GM11168 (cell line): ENCODE measurements around the gene MAEA.

ENCODE experiments used
- in situ Hi-C: fragments of 300-500 bp; cut with MboI; formaldehyde crosslinking; loops from one replicate; pipeline ENCODE4 v1.12.0; 2022; ENCODE audit warnings: low sequenced_read_pairs; ENCODE audit not compliant: unreplicated experiment

The MAEA gene

GRCh38 chr4:1297456-1298325 lies 8.0 kb downstream of the MAEA start:
- in situ Hi-C loops, result no loop called here

DNA sequence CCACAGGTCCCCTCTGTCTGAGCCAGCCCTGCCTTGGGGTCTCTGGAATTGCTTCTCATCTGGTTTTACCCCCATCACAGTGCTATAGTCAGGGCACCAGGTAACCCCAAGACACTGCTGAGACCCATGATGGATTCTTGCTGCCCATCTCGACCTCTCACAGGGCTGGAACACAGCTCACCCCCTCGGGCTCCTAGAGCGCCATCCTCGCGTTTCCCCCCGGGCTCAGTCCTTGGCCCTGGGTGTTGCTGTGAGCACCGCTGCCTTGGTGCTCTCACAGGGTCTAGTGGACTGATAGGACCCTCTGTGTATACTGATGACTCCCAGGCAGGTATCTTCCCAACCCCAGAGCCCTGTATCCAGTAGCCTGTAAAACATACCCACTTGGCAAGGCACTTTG lies 8.8 kb downstream of the MAEA start:
- in situ Hi-C loops, result no loop called here

DNA sequence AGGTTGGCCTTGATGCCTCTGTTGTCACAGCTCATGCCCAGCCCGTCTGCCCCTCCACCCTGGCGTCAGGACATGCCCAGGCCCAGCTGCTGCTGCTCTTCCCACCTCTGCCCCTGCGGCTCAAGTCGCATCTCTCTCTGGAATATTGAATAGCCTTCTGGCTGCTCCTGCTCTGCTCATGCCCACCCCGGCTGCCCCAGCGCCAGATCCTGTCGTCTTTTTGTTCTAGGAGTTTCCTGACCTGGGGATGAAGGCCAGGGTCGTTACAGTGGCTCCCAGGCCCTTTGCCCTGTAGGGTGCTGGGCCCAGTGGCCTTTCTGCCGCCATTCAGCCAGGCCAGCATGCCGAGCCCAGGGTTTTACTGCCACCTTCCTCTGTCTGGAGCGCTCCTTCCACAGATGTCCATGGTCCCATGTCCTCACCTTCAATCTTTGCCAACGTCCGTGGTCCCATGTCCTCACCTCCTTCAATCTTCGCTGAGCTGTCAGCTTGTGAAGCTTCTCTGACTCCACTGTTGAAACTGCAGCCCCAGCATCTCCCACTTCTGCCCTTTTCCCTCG lies 9.7 kb downstream of the MAEA start:
- in situ Hi-C loops, result no loop called here

DNA sequence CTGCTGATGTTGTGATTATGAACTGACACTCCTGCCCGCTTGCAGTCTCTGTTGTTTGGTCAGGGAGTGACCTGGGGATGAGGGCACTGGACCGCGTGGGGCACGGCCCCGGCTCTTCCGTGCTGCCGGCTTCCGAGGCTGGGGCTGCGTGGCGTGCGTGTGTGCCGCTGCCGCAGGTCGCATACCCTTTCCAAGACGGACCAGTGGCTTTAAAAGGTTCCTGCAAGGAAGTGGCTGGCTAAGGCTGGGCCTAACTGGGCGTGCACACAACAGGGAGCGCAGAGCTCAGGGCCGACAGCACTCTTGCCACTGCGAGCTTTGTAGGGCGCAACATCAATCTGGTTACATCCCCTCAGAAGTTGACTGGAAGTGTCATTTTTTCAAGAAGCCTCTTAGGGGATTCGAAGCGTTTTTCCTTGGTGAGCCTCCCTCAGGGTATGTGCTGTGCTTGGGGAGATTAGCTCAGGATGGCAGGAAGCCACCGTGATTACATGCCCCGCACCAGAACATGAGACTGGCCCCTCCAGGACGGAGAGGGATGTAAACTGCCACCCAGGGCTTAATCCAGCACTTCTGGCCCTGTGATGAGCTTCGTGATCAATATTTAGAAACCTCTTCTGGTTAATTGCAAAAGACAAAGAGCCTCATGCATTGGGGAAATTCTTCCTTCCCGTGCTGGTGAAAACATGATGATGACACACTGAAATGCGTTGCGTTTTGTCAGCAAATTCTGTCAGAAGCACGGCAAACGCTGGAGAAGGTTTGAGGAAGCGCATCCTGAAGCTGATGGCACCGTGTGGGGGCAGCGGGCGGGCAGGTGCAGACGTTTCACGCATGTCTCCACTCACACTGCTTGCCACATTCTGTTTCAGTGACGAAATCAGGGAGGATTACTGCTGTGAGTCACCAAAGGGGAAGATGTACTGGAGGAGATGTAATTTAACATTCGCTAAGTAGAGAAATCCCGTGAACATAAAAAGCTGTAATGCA lies 11.1 kb downstream of the MAEA start:
- in situ Hi-C loops, result no loop called here

GRCh38 chr4:1302159-1302558 lies 12.5 kb downstream of the MAEA start:
- in situ Hi-C loops, result no loop called here

- in situ Hi-C loops, result no loop called here
These were observed 15.6 kb downstream of the MAEA start for GRCh38 chr4:1305261-1305711.

- in situ Hi-C loops, result no loop called here
These were observed 16.2 kb downstream of the MAEA start for GRCh38 chr4:1305781-1306455.

DNA sequence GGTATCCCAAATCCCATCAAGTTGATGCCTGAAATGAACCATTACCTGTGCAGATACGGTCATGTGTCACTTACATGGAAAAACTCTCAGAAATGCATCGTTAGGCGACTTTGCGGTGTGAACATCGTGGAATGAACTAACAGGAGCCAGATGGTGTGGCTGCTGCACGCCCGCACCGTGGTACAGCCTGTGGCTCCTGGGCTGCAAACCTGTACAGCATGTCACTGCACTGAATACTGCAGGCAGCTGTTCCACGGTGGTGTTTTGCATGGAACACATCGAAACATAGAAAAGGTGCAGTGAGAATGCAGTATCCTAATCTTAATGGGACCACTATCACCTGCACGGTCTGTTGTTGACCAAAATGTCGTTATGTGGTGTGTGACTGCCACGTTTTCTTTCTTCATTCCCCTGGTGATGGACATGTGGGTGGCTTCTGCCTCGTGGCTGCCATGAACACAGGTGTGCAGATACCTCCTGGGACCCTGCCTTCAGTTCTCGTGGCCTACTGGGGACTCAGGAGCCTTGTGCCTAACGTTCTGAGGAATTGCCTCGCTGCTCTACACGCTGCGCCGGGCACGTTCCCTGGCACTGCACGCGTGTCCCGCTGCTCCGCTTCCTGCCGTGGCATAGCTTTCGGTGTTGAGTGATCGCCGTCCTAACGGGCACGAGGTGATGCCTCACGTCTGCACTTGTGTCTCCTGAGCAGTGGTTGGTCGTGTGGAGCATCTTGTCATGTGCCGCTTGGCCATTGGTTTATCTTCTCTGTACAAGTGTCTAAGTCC lies 18.5 kb downstream of the MAEA start:
- in situ Hi-C loops, result no loop called here

DNA sequence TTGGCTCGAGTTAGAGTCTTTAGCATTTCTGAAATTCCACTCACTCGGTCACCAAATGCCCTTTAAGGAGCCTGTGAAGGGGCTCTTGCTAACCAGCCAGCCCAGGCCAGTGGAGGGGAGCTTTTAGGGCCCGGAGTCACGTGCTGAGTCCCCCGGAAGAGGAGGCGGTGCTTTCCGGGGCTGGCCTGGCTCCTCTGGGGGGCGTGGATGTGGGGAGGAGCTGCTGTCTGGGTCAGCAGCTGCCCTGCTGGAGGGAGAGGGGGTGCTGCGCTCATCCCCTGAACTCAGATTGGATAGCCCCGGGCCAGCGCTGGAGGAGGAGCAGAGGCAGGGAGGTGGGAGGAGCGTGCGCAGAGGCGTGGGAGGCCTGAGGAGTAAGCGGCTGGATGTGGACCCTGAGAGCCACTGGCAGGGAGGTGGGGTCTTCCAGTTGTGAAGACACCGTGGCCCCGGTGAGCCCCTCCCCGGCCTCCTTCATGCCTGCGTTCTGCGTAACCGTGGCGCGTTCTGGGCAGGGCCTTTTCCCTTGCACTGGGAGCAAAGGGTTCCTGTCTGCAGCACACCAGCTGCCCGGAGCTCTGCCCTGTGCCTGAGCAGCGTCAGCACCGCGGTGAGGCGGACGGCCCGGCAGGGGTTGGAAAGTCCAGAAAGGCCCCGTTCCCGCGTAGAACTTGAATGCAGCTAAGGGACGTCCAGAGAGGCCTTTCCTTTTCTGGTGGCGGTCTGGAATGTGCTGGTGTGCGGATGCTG lies 19.7 kb downstream of the MAEA start:
- in situ Hi-C loops, result no loop called here

DNA sequence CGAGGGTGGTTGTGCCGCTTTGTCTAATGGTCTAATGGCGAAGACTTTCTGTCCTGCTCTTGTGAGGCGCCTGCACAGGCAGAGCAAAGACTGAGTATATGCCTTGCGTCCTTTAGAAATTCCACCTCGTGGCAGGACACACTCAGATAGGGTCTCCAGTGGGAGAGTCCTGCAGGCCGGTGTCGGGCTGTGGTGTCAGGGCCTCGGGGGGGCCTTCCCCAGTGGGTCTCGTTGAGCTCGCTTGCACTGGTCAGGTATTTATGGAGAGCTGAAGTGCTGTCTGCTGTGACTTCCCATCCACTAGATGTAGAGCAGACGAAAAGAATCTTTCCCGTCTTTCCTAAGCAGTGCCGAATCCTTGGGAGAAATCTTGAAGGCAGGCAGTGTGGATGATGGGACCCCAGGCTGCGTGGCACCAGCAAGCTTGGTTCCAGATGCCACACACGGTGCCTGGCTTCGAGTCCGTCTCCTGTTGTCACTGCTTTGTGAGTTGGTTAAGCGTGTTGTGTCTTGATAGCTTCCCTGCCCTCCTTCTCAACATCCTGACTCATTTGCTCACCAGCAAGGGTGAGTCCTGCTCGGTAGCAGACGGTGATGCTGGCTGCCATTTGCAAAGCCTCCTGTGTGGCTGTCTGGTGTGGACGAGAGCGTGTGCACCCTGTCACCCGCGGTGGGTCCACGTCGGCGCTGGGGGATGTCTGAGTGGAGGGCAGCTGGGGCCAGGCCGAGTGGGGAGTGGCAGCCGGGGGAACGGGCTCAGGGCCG lies 20.5 kb downstream of the MAEA start:
- in situ Hi-C loops, result no loop called here

DNA sequence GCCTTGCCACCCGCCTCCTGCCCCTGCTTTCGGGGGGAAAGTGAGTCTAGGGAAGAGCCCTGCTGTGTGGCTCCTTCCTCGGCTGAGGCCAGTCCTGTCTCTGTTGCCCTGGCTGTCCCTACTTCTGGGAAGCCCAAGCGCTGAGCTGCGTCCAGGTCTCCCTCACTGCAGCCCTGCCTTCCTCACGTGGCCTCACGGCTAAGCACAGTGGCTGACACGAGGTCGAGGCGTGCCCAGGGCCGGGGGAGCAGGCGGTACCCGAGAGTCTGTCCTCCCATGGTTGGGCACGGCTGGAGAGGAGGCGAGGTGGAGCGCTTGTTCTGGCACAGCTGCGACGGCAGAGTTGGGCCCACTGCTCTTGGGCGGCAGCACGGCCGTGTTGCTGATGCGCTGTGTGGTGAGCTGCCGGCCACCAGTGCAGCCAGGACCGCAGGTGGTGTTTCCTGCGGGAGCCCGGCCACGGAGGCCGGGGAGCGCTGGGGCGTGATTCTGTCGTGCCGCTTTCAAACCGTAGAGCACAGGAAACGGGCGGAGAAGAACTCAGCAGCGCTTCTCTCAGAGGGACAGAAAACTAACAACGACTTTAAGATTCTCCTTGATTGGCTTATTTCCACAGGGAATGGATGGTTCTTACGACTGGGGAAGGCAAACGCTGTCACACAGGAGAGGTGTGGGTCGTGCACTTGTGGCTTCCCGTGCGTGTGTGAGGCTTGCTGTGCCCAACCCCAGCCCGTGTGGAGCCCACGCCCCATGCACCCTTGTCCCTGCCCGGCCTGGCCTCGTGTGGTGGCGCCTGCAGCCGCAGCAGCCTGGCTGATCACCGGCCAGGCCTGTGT lies 21.3 kb downstream of the MAEA start:
- in situ Hi-C loops, result no loop called here

DNA sequence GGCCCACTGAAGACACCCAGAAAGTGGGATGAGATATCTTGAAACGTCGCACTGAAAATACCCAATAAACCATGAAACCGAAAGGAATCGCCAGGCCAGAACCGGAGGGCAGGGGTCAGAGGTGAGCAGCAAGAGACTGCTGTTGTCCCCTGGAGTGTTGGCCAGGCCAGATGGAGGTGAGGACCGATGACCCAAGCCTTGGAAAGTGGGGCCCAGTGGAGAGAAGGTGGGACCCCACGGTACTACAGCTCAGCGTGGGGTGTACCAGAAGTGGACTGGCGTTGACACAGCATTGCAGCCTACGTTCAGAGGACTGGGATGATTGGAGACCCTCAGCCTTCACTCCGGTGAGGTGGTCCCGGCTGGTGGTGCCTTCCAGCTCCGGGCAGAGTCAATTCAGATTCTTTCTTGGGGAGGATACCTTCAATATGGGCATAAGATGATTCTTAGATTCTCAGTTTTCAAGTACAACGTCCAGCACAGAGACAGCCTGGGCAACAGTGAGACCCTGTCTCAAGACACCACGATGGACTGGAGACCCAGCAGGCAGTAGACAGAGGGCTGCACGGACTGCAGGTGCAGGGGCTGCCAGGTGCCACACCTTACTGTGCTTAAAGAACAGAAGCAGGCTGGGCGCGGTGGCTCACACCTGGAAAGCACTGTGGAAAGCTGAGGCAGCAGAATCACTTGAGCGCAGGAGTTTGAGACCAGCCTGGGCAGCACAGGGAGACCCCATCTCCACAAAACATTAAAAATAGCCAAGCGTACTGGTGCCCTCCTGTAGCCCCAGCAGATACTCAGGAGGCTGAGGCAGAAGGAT lies 23.3 kb downstream of the MAEA start:
- in situ Hi-C loops, result no loop called here

DNA sequence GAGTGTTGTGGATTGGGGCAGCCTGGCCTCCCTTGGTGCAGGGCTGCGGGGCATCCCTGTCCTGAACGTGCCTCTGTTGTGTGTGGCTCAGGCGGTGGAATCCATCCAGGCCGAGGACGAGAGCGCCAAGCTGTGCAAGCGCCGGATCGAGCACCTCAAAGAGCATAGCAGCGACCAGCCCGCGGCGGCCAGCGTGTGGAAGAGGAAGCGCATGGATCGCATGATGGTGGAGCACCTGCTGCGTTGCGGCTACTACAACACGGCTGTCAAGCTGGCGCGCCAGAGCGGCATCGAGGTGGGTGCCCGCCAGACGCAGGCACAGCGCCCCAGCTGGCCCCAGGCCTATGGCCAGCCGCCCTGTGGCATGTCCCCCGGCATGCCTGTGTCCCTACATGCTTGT lies 25.6 kb downstream of the MAEA start:
- in situ Hi-C loops, result no loop called here

- in situ Hi-C loops, result no loop called here
These were observed 26.3 kb downstream of the MAEA start for GRCh38 chr4:1315836-1316536.

DNA sequence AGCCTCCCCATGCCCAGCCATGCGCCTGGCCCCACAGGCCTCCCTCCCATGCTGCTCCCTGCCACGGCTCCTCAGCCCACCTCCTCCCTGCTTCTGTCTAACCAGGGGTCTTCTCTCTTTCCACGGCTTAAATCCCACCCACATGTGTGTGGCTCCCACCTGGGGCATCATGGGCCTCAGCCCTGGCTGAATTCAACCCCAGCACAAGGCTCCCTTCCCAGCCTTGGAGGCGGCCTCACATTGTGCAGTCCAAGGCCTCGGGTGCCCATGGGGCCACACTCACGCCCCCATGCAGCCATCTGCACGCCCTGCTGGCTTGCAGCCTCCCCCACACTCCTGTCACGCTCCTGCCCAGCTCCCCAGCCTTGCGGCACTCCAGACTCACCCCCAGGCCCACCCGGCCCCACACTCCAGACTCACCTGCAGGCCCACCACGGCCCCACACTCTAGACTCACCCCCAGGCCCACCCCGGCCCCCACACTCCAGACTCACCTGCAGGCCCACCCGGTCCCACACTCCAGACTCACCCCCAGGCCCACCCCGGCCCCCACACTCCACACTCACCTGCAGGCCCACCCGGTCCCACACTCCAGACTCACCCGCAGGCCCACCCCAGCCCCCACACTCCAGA lies 27.0 kb downstream of the MAEA start:
- in situ Hi-C loops, result no loop called here
